ENCODE measurements around the gene TFDP2.

DNA sequence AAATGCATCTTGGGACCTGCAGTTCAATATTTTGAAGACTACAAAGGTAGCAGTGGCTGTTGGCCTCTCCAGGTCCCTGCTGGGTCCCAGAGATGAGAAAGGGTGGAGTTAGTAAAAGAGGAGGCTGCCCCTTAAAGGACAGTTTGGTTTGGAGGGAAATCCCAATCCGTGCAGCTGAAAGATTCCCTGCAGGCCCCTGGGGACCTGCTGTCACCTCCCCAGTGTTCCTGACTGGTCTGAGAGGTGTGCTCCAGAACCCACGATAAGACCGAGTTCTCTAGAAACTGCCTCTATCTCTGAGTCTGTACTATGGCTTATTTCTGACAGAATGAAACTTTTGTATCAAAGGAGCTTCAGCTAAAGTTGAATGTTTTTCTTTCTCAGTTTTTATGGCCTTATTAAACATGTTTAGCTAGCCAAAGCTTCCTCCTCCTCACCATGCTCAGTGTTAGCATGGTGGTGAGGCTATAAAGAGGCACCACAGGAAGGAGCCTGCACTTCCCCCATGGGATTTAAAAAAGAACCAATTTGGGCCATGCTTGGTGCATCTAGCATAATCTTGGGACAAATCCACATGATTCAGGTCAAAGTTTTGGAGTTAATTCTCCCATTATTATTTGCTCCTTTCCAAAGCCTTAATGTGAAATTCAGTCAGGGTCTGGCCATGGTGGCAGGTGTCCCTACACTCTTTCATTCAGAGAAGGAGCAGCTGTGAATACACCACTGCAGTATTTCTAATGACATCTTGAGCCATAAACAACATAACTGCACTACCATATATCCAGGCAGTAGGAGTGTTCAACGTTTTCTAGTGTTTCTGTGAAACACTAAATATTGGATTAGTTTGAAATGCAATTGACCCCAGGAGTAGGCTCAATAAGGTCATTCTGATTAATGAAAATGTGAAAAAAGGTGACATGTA is 198.5 kb downstream of the TFDP2 start:
- TF ChIP-seq, protein P1, sequence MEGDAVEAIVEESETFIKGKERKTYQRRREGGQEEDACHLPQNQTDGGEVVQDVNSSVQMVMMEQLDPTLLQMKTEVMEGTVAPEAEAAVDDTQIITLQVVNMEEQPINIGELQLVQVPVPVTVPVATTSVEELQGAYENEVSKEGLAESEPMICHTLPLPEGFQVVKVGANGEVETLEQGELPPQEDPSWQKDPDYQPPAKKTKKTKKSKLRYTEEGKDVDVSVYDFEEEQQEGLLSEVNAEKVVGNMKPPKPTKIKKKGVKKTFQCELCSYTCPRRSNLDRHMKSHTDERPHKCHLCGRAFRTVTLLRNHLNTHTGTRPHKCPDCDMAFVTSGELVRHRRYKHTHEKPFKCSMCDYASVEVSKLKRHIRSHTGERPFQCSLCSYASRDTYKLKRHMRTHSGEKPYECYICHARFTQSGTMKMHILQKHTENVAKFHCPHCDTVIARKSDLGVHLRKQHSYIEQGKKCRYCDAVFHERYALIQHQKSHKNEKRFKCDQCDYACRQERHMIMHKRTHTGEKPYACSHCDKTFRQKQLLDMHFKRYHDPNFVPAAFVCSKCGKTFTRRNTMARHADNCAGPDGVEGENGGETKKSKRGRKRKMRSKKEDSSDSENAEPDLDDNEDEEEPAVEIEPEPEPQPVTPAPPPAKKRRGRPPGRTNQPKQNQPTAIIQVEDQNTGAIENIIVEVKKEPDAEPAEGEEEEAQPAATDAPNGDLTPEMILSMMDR (IDR thresholded peaks at IDR 0.05) = no peak
- no peak for TF ChIP-seq POLR2A (IDR thresholded peaks at IDR 0.05)

All from suprapubic skin (tissue), 3 donors.